ENCODE results near the gene ZNF469. TPM values are rescaled to one million over a fixed set of nuclear protein-coding genes. Genes with fewer than 3 reads are reported as not detected.

ZNF469 gene
- total RNA-seq, 2 donors from 2014 or later = 0.17 to 0.40 TPM

DNA sequence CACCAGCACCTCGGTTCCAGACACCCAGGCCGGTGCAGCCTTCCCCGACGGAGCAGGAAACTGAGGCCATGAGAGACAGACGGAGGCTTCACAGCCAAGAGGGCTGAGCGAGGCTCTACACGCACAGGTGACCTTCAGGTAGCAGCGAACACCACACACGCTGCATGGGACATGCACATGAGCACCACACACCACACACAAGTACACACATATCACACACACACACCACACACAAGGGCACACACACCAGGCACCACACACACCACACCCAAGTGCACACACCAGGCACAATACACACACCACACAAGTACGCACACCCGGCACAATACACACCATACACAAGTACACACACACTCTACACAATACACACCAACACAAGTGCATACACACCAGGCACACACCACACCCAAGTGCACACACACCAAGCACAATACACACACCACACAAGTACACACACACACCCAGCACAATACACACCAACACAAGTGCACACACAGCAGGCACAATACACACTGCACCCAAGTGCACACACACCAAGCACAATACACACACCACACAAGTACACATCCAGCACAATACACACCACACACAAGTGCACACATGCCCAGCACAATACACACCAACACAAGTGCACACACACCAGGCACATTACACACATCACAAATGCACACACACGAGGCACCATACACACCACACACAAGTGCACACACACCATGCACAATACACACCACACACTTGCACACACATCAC is 33.4 kb upstream of the ZNF469 start:
- H3K4me3 ChIP-seq = no peak overlapping the region
- no peak overlapping the region for H3K27ac ChIP-seq
- TF ChIP-seq CTCF (IDR thresholded peaks at IDR 0.05) = no peak
- no peak overlapping the region for H3K9ac ChIP-seq (ENCODE audit: low read depth in 2 of 2, low read length in 2 of 2)
- H3K9me3 ChIP-seq = no peaks in the 10 kb centered on the region
- DNase-seq = no peak
- no peaks in the 10 kb centered on the region for H3K27me3 ChIP-seq
- no peaks in the 10 kb centered on the region for H3K4me1 ChIP-seq
- intact Hi-C loops (cut with DNase I) = no loop called here
- no peaks in the 10 kb centered on the region for H3K36me3 ChIP-seq

DNA sequence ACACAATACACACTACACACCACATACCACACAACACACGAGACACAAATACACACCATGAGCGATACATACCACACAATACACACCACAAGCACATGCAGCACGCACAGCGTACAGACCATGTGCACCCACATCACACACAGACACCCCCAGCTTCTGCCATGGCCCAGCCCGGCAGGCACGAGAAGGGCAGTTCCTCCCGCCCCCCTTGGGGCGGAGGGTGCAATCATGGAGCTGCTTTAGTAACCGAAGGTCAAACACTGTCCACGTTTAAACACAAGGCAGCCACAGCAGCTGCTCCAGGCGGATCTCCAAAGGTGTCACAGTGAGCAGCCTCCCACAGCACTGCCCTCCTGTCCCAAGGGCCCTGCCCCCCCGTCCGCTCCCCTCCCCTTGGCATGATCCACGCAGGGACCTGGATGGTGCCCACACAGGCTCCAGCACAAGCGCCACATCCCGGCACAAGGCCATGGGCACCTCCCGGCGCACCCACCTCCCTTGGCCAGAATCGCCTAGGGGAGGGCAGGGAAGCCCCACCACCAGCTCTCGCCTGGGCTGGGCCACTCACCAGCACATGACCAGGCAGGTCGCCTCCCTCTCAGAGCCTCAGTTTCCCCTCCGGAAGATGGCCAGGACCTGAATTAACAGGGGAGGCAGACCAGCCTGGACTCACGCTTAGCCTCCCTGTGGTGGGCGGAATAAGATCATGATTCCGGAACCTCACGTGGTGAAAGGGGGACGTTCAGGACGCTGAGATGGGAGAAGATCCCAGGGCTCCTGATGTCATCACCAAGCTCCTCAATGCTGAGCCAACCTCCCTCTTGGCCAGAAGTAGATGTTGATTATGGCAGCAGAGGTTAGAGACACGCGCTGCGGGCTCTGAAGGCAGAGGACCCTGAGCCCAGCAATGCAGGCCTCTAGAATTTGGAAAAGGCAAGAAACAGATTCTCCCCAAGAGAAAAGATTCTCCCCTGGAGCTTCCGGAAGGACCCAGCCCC is 32.6 kb upstream of the ZNF469 start:
- no peaks in the 10 kb centered on the region for H3K36me3 ChIP-seq
- no peak overlapping the region for H3K4me3 ChIP-seq
- DNase-seq = no peak
- no peaks in the 10 kb centered on the region for H3K9me3 ChIP-seq
- no peak overlapping the region for H3K27ac ChIP-seq
- no peaks in the 10 kb centered on the region for H3K27me3 ChIP-seq
- H3K9ac ChIP-seq (ENCODE audit: low read depth in 2 of 2, low read length in 2 of 2) = no peak overlapping the region
- no peak for TF ChIP-seq CTCF (IDR thresholded peaks at IDR 0.05)
- intact Hi-C loops (cut with DNase I) = no loop called here
- no peaks in the 10 kb centered on the region for H3K4me1 ChIP-seq

- DNase-seq = no peak
- H3K27ac ChIP-seq = no peak overlapping the region
- no peak for TF ChIP-seq CTCF (IDR thresholded peaks at IDR 0.05)
- H3K27me3 ChIP-seq = no peaks in the 10 kb centered on the region
- H3K4me3 ChIP-seq = no peak overlapping the region
- intact Hi-C loops (cut with DNase I) = no loop called here
- no peaks in the 10 kb centered on the region for H3K4me1 ChIP-seq
- no peak overlapping the region for H3K9ac ChIP-seq (ENCODE audit: low read depth in 2 of 2, low read length in 2 of 2)
- H3K9me3 ChIP-seq = no peaks in the 10 kb centered on the region
- no peaks in the 10 kb centered on the region for H3K36me3 ChIP-seq
Measured at GRCh38 chr16:88350922-88351321, 31.8 kb upstream of the ZNF469 start.

GRCh38 chr16:88351491-88352101 is 31.2 kb upstream of the ZNF469 start:
- Histone ChIP-seq H3K4me3 (no peak overlapping the region), H3K36me3 (no peaks in the 10 kb centered on the region), H3K9ac (ENCODE audit: low read depth in 2 of 2, low read length in 2 of 2) (no peak overlapping the region), H3K27me3 (no peaks in the 10 kb centered on the region), H3K9me3 (no peaks in the 10 kb centered on the region), H3K4me1 (no peaks in the 10 kb centered on the region), H3K27ac (no peak overlapping the region)
- no peak for DNase-seq
- TF ChIP-seq CTCF (IDR thresholded peaks at IDR 0.05) = no peak
- intact Hi-C loops (cut with DNase I) = no loop called here

Measured in colonic mucosa (tissue), 4 donors.